Measurements from ENCODE around the gene DLGAP1. TPM values are rescaled to one million over a fixed set of nuclear protein-coding genes. Genes with fewer than 3 reads are reported as not detected.

The DLGAP1 gene
- total RNA-seq, 1 experiment from 2014 or later, result 23.2 TPM

DNA sequence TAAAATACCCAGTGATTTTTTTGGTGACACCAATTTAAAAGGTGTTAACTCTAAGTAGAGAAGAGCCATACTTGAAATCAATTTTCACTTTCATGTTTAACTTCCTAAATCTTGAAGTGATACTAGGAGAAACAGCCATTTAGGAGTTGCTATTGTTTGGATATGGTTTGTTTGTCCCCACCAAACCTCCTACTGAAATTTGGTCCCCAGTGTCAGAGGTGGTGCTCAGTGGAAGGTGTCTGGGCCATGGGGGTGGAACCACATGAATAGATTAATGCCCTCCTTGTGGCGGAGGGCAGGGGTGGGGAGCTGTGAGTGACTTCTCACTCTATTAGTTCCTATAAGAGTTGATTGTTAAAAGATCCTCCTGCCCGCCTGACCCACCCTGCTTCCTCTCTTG is 377.9 kb downstream of the DLGAP1 start:
- WGBS (ENCODE audit: extremely low coverage, insufficient read length, low lambda C conversion rate), result no CpG with 5 or more reads among the region's 2 CpGs
- Histone ChIP-seq H3K27ac (ENCODE audit: insufficient read length, low read depth, low read length) (no peak overlapping the region), H3K4me1 (ENCODE audit: insufficient read depth, low read length) (no peaks in the 10 kb centered on the region; the same call in 1 of the 2 replicates)

More for the DNA sequence above, 377.9 kb downstream of the DLGAP1 start:
- no peak for DNase-seq
- Histone ChIP-seq H3K14ac (ENCODE audit: insufficient read depth, low read length) (no peak overlapping the region), H3K56ac (ENCODE audit: insufficient read length, low read depth, low read length) (no peak overlapping the region), H4K8ac (replicated peaks; ENCODE audit: insufficient read length, low read depth, low read length) (no peak overlapping the region), H4K91ac (ENCODE audit: insufficient read length, low read depth, low read length) (no peak overlapping the region), H3K18ac (ENCODE audit: insufficient read length, low read depth, low read length) (no peak overlapping the region), H3K4ac (ENCODE audit: low read depth, low read length) (no peak overlapping the region), H2BK15ac (ENCODE audit: low read depth, low read length) (no peak overlapping the region), H2AK5ac (ENCODE audit: insufficient read length, low read length) (no peak overlapping the region), H4K20me1 (ENCODE audit: control insufficient read depth, insufficient read depth, insufficient read length) (no peaks in the 10 kb centered on the region), H3T11ph (ENCODE audit: low read length) (no peak overlapping the region), H2BK12ac (ENCODE audit: insufficient read length, low read depth, low read length) (no peak overlapping the region), H2BK20ac (ENCODE audit: low read depth, low read length, poor library complexity, severe bottlenecking) (no peak overlapping the region), H3K23me2 (ENCODE audit: insufficient read length, low read depth, low read length, poor library complexity, severe bottlenecking) (no peaks in the 10 kb centered on the region), H3K79me2 (ENCODE audit: insufficient read depth, low read length) (no peaks in the 10 kb centered on the region), H2AFZ (ENCODE audit: low read length) (no peak overlapping the region), H3K23ac (ENCODE audit: insufficient read length, low read depth, low read length) (no peak overlapping the region), H3K9ac (ENCODE audit: extremely low read depth, insufficient read length, low read length) (no peak overlapping the region), H3K9me3 (ENCODE audit: control insufficient read depth, low read depth, low read length) (no peaks in the 10 kb centered on the region), H2BK120ac (ENCODE audit: low read depth, low read length, poor library complexity, severe bottlenecking) (no peak overlapping the region), H4K5ac (ENCODE audit: insufficient read length, low read depth, low read length) (no peak overlapping the region), H3K79me1 (ENCODE audit: insufficient read depth, low read depth, low read length, poor library complexity, severe bottlenecking) (no peaks in the 10 kb centered on the region), H3K4me2 (ENCODE audit: insufficient read depth, insufficient read length, low read length) (no peak overlapping the region), H3K27me3 (ENCODE audit: insufficient read depth, low read length) (no peaks in the 10 kb centered on the region), H2BK5ac (ENCODE audit: insufficient read length, low read length) (no peak overlapping the region)
- no peak overlapping the region for H3K4me3 Mint-ChIP-seq
- no peaks in the 10 kb centered on the region for H3K9me3 Mint-ChIP-seq
- TF ChIP-seq, protein P1, sequence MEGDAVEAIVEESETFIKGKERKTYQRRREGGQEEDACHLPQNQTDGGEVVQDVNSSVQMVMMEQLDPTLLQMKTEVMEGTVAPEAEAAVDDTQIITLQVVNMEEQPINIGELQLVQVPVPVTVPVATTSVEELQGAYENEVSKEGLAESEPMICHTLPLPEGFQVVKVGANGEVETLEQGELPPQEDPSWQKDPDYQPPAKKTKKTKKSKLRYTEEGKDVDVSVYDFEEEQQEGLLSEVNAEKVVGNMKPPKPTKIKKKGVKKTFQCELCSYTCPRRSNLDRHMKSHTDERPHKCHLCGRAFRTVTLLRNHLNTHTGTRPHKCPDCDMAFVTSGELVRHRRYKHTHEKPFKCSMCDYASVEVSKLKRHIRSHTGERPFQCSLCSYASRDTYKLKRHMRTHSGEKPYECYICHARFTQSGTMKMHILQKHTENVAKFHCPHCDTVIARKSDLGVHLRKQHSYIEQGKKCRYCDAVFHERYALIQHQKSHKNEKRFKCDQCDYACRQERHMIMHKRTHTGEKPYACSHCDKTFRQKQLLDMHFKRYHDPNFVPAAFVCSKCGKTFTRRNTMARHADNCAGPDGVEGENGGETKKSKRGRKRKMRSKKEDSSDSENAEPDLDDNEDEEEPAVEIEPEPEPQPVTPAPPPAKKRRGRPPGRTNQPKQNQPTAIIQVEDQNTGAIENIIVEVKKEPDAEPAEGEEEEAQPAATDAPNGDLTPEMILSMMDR (conservative IDR thresholded peaks at IDR 0.05), result no peak
- peaks cover 41 to 45% of the 10 kb centered on the region in 2 experiments for H3K4me1 Mint-ChIP-seq
- H3K27ac Mint-ChIP-seq, result peak overlapping the region in 2 of 3 experiments; percentile 11 to 44; a peak in 1 of 7 replicates
- H3K27me3 Mint-ChIP-seq (ENCODE audit: low read depth), result no peaks in the 10 kb centered on the region
- H3K36me3 Mint-ChIP-seq (ENCODE audit: insufficient read depth in 1 of 3, low read depth in 3 of 3), result peaks cover 0 to 4% (median 0%) of the 10 kb centered on the region in 3 experiments; a peak in 1 of 7 replicates
